PC-3 (cell line): ENCODE measurements around the gene TAS1R1. TPM values are rescaled to one million over a fixed set of nuclear protein-coding genes. Genes with fewer than 3 reads are reported as not detected.

Source experiments
- ATAC-seq: fragments of 200-7000 bp; cut with Tn5 transposase; 2 replicates; pipeline ENCODE4 v1.9.1; 2020; ENCODE audit warnings: mild to moderate bottlenecking, moderate library complexity
- BruUV-seq: library from RNA; stranded (reverse); fragments of 400-500 nt; replicated peaks from 2 replicates; lab custom pipeline; 2021; lab: Mats Ljungman, UMichigan
- CTCF ChIA-PET: fragments of 300-600 bp; sonication (Branson Sonifier 250); formaldehyde crosslinking; loops from one replicate; lab custom pipeline; 2022; ENCODE audit warnings: antibody characterized with exemption; lab: Charles Lee
- POLR2A ChIA-PET: fragments of 300-600 bp; sonication (Branson Sonifier 250); formaldehyde crosslinking; loops from one replicate; lab custom pipeline; 2022; ENCODE audit warnings: antibody characterized with exemption; ENCODE audit not compliant: unreplicated experiment; lab: Charles Lee
- DNase-seq: peaks from one replicate; pipeline ENCODE4 v3.0.0-alpha.2; 2015
- H2AFZ ChIP-seq: fragments of 300-600 bp; sonication (generic); 2 replicates; pipeline ENCODE4 v1.6.0; 2016; ENCODE audit warnings: antibody characterized with exemption, low read length
- H3F3A ChIP-seq: fragments of 300-600 bp; sonication (generic); one replicate; pipeline ENCODE4 v1.6.0; 2017; ENCODE audit warnings: antibody characterized with exemption, low read length, control low read depth, mild to moderate bottlenecking; ENCODE audit not compliant: unreplicated experiment
- H3K27ac ChIP-seq: fragments of 300-600 bp; sonication (generic); 2 replicates; pipeline ENCODE4 v1.5.1; 2016; ENCODE audit warnings: mild to moderate bottlenecking, low read length
- H3K27me3 ChIP-seq: fragments of 300-600 bp; sonication (generic); 2 replicates; pipeline ENCODE4 v1.6.1; 2016; ENCODE audit warnings: low read length, mixed read lengths
- H3K36me3 ChIP-seq: fragments of 300-600 bp; sonication (generic); 2 replicates; pipeline ENCODE4 v1.6.1; 2016; ENCODE audit warnings: low read depth, mixed run types, low read length, mixed read lengths
- H3K4me1 ChIP-seq: fragments of 300-600 bp; sonication (generic); 2 replicates; pipeline ENCODE4 v1.5.1; 2016; ENCODE audit warnings: low read length; ENCODE audit not compliant: insufficient read depth
- H3K4me2 ChIP-seq: fragments of 300-600 bp; sonication (generic); 2 replicates; pipeline ENCODE4 v1.6.0; 2016; ENCODE audit warnings: low read length
- H3K4me3 ChIP-seq: fragments of 300-600 bp; sonication (generic); 2 replicates; pipeline ENCODE4 v1.5.1; 2016; ENCODE audit warnings: mild to moderate bottlenecking, low read length, mixed read lengths
- H3K79me2 ChIP-seq: fragments of 300-600 bp; sonication (generic); 2 replicates; pipeline ENCODE4 v1.6.1; 2017; ENCODE audit warnings: low read length, mixed read lengths
- H3K9ac ChIP-seq: fragments of 300-600 bp; sonication (generic); 2 replicates; pipeline ENCODE4 v1.6.0; 2016; ENCODE audit warnings: mild to moderate bottlenecking, low read length
- H3K9me2 ChIP-seq: fragments of 300-600 bp; sonication (generic); replicated peaks from 2 replicates; pipeline ENCODE4 v1.6.1; 2016; ENCODE audit warnings: mixed run types, low read length, mixed read lengths
- H3K9me3 ChIP-seq: fragments of 300-600 bp; sonication (generic); 2 replicates; pipeline ENCODE4 v1.6.1; 2016; ENCODE audit warnings: low read length, mixed read lengths
- H4K20me1 ChIP-seq: fragments of 300-600 bp; sonication (generic); 2 replicates; pipeline ENCODE4 v1.6.1; 2016; ENCODE audit warnings: low read length, mixed read lengths
- EZH2 ChIP-seq: fragments of 300-600 bp; sonication (generic); IDR thresholded peaks from one replicate; pipeline ENCODE4 v1.6.1; 2017; ENCODE audit warnings: antibody characterized with exemption, mild to moderate bottlenecking, low read length; ENCODE audit not compliant: unreplicated experiment
- EZH2phosphoT487 ChIP-seq: fragments of 300-600 bp; sonication (generic); IDR thresholded peaks from 2 replicates; pipeline ENCODE4 v1.6.1; 2018; ENCODE audit warnings: mild to moderate bottlenecking, antibody characterized with exemption, low read length, borderline replicate concordance
- intact Hi-C: fragments of 100-400 bp; cut with micrococcal nuclease; formaldehyde crosslinking; loops from 2 replicates; pipeline ENCODE4 v1.9.0; 2023
- total RNA-seq: library from RNA; depleted of rRNA; stranded (reverse); fragments of >200 nt; gene quantifications from 2 replicates; pipeline ENCODE4 v1.2.3, GENCODE V29; 2014
- TF ChIP-seq, protein P1 (sequence below): fragments of 300-600 bp; sonication (generic); conservative IDR thresholded peaks from 2 replicates; pipeline ENCODE4 v1.5.1; 2017; ENCODE audit warnings: antibody characterized with exemption, low read depth, mild to moderate bottlenecking, low read length

TAS1R1 gene
- total RNA-seq, 1 experiment from 2014 or later = not detected

DNA sequence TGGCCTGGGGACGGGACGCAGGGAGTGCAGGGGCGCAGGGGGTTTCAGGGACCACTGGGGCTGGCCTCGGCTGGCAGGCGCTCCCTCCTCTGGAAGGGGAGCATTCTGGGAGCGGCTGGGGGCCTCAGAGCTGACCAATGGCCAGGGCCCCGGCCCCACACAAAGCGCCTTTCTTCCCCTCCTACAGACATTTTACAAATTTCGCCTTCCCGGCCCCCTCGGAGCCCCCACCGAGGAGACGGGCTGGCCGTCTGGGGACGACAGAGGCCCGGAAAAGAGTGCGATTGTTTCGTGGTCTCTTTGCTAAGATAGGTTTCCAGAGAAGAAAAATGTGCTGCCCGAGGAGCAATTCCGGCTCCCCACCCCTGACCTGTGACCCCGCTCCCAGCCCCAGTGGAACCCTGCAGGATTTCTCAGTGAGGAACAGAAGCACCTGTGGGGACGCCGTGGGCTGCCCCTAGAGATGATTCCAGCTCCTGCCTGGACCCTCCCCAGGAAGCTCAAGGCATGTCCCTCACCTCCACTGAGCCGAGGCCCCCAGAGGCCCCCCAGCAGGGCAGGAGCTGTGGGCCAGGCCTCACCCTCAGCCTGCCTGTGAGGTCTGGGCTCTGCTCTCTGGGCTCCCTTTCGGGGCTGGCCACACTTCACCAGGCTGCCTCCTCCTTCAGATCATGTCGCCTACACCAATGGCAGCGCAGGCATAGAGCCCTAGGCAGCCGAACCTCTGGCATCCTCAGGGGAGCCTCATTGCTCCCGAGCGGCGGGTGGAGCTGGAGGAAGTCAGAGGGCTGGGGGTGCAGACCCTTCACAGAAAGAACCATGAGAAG, 48.7 kb upstream of the TAS1R1 start:
- Histone ChIP-seq H3K9ac (no peak overlapping the region), H3K27me3 (no peaks in the 10 kb centered on the region), H3K79me2 (no peaks in the 10 kb centered on the region), H3K4me1 (no peaks in the 10 kb centered on the region), H3K36me3 (no peaks in the 10 kb centered on the region), H2AFZ (no peak overlapping the region), H3F3A (no peaks in the 10 kb centered on the region), H4K20me1 (no peaks in the 10 kb centered on the region), H3K9me3 (no peaks in the 10 kb centered on the region), H3K4me3 (no peak overlapping the region), H3K4me2 (no peak overlapping the region), H3K9me2 (no peaks in the 10 kb centered on the region), H3K27ac (no peak overlapping the region)
- TF ChIP-seq, protein P1, sequence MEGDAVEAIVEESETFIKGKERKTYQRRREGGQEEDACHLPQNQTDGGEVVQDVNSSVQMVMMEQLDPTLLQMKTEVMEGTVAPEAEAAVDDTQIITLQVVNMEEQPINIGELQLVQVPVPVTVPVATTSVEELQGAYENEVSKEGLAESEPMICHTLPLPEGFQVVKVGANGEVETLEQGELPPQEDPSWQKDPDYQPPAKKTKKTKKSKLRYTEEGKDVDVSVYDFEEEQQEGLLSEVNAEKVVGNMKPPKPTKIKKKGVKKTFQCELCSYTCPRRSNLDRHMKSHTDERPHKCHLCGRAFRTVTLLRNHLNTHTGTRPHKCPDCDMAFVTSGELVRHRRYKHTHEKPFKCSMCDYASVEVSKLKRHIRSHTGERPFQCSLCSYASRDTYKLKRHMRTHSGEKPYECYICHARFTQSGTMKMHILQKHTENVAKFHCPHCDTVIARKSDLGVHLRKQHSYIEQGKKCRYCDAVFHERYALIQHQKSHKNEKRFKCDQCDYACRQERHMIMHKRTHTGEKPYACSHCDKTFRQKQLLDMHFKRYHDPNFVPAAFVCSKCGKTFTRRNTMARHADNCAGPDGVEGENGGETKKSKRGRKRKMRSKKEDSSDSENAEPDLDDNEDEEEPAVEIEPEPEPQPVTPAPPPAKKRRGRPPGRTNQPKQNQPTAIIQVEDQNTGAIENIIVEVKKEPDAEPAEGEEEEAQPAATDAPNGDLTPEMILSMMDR = no peak
- TF ChIP-seq EZH2 (no peak), EZH2phosphoT487 (no peak)
- no peak for DNase-seq
- BruUV-seq = no TSS peak
- intact Hi-C loops = no loop called here
- ChIA-PET POLR2A (interaction anchor here (0.6 kb wide), 1 partner anchor 73 kb away, joined by 4 read pairs; the partner anchor contains the start of gene ZBTB48), CTCF (interaction anchor here (0.6 to 0.9 kb wide), 2 partner anchors 17 to 59 kb away, joined by 3 read pairs; no protein-coding TSS in a partner anchor)
- ATAC-seq = no peak

DNA sequence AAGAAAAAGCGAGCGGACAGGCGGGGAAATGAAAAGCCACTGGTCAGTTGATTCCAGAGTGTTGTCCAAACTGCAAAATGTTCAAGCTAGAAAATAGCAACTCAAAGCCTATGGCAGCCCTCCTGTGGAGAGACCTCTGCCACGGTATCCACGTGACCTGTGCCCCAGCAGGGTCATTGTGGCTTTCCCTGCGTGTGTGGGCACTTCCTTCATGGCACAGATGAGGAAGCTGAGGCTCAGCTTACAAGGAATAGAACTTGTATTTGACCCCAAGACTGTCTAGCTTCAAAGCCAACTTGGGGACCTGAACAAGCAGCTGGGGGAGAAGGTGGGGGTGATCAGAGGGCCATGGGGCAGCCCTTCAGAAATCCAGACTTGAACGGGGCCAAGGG, 48.1 kb upstream of the TAS1R1 start:
- CTCF ChIA-PET = interaction anchor here (0.6 to 0.9 kb wide), 2 partner anchors 16 to 60 kb away, joined by 3 read pairs; no protein-coding TSS in a partner anchor
- no peak for ATAC-seq
- no peak overlapping the region for H3K27ac ChIP-seq

More for the DNA sequence above, 48.1 kb upstream of the TAS1R1 start:
- H3K9me2 ChIP-seq = no peaks in the 10 kb centered on the region
- H3K9me3 ChIP-seq = no peaks in the 10 kb centered on the region
- POLR2A ChIA-PET = interaction anchor here (0.6 kb wide), 1 partner anchor 73 kb away, joined by 4 read pairs; the partner anchor contains the start of gene ZBTB48
- H3K36me3 ChIP-seq = no peaks in the 10 kb centered on the region
- H3K79me2 ChIP-seq = no peaks in the 10 kb centered on the region
- no peaks in the 10 kb centered on the region for H3F3A ChIP-seq
- H2AFZ ChIP-seq = no peak overlapping the region
- no peaks in the 10 kb centered on the region for H3K4me1 ChIP-seq
- no peak for DNase-seq
- BruUV-seq = no TSS peak
- no peak overlapping the region for H3K4me2 ChIP-seq
- TF ChIP-seq EZH2phosphoT487 = no peak
- no peak for TF ChIP-seq EZH2
- TF ChIP-seq, protein P1 = no peak
- H3K27me3 ChIP-seq = no peaks in the 10 kb centered on the region
- intact Hi-C loops = no loop called here
- H3K4me3 ChIP-seq = no peak overlapping the region
- H3K9ac ChIP-seq = no peak overlapping the region
- H4K20me1 ChIP-seq = no peaks in the 10 kb centered on the region
